NCI-H748 (cell line): ENCODE results near the gene CD82.
"Not testable (repeated sequence)": the region's sequence is repeated elsewhere in the genome, so short reads cannot be mapped to it uniquely, and the experiment has no call there.

Source experiments
- DNase-seq: peaks from one replicate; lab custom pipeline; 2025; ENCODE audit not compliant: unreplicated experiment; lab: John Stamatoyannopoulos, UW

The CD82 gene

GRCh38 chr11:44559207-44559939 is 6.1 kb upstream of the CD82 start:
- no peak for DNase-seq

GRCh38 chr11:44559940-44560300 is 5.5 kb upstream of the CD82 start:
- not testable (repeated sequence) for DNase-seq

GRCh38 chr11:44561275-44561805 is 4.1 kb upstream of the CD82 start:
- peak; percentile 5 for DNase-seq

GRCh38 chr11:44561964-44562734 is 3.3 kb upstream of the CD82 start:
- DNase-seq: no peak

GRCh38 chr11:44562845-44563460 is 2.5 kb upstream of the CD82 start:
- DNase-seq: no peak

- no peak for DNase-seq
These were observed 1.8 kb upstream of the CD82 start for GRCh38 chr11:44563711-44564110.

GRCh38 chr11:44564166-44564565 is 1.3 kb upstream of the CD82 start:
- peak; percentile 88 for DNase-seq

- peak; percentile 76 for DNase-seq
These were observed 723 bp upstream of the CD82 start for GRCh38 chr11:44564670-44565210.

- peak; percentile 71 for DNase-seq
These were observed 788 bp downstream of the CD82 start for GRCh38 chr11:44565953-44566949.

GRCh38 chr11:44566952-44567875 is 1.8 kb downstream of the CD82 start:
- DNase-seq: no peak

GRCh38 chr11:44567876-44568256 is 2.4 kb downstream of the CD82 start:
- DNase-seq: no peak

GRCh38 chr11:44568331-44568657 is 2.8 kb downstream of the CD82 start:
- no peak for DNase-seq

- DNase-seq: no peak
These were observed 3.4 kb downstream of the CD82 start for GRCh38 chr11:44568658-44569473.

- DNase-seq: no peak
These were observed 5.1 kb downstream of the CD82 start for GRCh38 chr11:44570411-44571155.

- DNase-seq: no peak
These were observed 6.4 kb downstream of the CD82 start for GRCh38 chr11:44571871-44572270.

GRCh38 chr11:44572436-44572835 is 7.0 kb downstream of the CD82 start:
- no peak for DNase-seq

- DNase-seq: no peak
These were observed 7.4 kb downstream of the CD82 start for GRCh38 chr11:44572884-44573283.

- DNase-seq: no peak
These were observed 7.9 kb downstream of the CD82 start for GRCh38 chr11:44573333-44573732.
